Skin epidermis (tissue), 12 donors: ENCODE data around the gene PDE2A.

ENCODE experiments used
- H3K27ac ChIP-seq, 21 experiments: fragments of 200-600 bp; sonication (generic) in 11 of 21; one replicate each; pipeline ENCODE4 v1.5.0; 2020; ENCODE audit warnings: mild to moderate bottlenecking in 3 of 21, inconsistent platforms in 2 of 21, moderate library complexity in 2 of 21
- H3K4me3 ChIP-seq, 7 experiments: fragments of 200-600 bp; sonication (generic) in 2 of 7; one replicate each; pipeline ENCODE4 v1.5.0; 2020; ENCODE audit warnings: inconsistent platforms in 2 of 7, mild to moderate bottlenecking in 2 of 7, moderate library complexity in 1 of 7

PDE2A gene

DNA sequence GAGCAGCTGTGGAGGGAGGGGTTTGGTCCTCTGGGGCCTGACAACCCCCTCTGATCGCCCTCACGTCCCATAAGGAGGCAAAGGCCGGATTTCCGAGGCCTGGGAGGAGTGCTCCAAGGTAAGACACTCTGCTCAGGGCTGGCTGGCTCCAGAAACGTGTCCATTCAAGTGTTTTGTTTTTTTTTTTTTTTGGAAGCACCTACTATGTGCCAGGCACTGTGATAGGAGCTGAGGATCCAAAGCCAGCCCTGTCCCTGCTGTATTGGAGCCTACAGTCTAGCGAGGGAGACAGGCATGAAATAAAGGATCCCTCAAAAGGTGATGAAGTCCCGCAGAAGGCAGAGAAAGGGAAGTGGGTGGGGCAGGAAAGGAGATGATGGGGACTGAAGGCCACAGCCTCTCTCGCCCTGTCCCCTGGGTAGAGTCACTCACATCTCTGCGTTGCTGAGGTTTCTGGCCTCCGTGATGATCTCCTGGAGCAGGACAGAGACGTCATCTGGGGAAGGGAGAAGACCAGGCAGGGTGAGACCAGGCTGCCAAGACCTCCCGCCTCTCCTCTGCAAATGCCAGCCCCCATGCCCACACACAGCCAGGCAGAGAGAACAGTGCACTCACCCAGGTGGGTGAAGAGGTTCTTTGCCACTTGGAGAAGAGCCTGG lies 89.2 kb downstream of the PDE2A start:
- Histone ChIP-seq H3K27ac (no peak overlapping the region), H3K4me3 (peak overlapping the region in 2 of 7 experiments; percentile 21 to 28)

DNA sequence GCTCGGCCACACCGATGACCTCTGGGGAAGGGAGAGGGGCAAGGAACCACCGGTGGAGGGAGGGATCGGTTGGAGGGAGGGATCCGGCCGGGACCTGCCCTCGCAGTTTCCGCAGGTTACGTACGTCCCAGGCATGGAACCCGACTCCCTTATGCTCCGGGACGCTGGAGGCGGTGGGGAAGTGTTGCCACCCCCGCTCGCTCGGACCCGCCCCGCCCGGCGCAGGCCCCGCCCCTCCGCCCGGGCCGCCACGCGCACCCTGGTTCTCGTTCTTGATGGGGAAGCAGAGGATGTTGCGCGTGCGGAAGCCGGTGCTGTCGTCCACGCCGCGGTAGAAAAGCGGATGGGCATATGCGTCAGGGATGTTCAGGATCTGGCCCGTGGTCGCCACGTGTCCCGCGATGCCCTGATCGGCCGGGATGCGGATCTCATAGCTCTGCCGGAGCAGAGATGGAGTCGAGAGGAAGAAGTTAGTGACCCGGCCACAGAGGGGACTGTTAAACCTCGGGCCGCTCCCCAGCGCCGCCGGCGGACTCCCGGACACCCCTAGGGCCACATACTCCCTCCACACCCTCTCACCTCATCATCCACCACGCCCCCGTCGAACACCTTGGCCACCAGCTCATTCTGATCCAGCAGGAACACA lies 89.8 kb downstream of the PDE2A start:
- no peak overlapping the region for H3K27ac ChIP-seq
- peak overlapping the region in 2 of 7 experiments; percentile 21 to 28 for H3K4me3 ChIP-seq

DNA sequence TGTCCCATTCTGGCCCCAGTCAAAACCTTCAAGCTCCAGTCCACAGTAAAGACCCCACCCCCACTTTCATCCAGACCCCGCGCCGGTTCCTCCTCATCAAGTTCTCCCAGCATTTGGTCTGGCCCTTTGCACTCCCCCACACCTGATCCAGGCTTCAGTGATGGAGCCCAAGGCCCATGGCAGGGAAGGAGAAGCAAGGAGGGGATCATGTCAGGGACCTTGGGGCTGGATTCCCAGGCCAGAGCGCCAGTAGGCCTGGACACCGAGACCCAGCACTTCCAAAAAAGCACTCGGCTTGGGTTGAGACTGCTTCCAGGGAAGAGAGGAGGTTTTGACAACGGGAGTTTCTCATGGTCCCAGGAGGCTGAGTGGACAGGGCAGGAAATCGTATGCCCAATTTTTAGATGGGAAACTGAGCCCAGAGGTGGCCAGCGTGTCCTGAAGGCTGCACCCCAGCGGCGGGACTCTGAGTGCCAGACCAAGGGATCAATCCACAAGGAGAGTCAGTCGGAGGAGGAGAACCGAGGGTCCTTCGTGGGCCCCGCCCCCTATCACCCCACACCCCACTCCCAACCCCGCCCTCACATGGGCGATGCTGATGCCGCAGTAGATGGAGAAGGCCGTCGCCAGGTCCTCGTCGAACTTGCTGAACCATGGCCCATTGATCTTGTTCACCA lies 90.5 kb downstream of the PDE2A start:
- Histone ChIP-seq H3K27ac (no peak overlapping the region), H3K4me3 (peak overlapping the region in 1 of 7 experiments; percentile 21)

DNA sequence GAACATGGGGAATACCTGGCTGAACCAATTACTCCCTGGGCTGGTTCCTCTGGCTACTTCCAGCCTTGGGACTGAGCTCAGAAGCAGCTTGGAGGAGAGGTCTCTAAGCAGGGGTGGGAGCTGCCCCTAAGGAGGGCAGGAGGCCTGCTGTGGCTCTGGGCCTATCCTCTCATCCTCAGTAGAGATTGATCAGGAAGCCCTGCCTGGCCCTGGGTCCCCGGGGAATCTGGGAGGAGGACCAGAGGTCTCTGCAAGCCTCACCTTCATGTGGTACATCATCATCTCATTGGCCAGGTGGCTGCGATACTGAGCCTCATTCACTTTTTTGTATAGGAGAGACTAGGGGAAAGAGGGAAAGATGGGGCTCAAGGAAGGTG lies 91.1 kb downstream of the PDE2A start:
- no peak overlapping the region for H3K27ac ChIP-seq
- no peak overlapping the region for H3K4me3 ChIP-seq

DNA sequence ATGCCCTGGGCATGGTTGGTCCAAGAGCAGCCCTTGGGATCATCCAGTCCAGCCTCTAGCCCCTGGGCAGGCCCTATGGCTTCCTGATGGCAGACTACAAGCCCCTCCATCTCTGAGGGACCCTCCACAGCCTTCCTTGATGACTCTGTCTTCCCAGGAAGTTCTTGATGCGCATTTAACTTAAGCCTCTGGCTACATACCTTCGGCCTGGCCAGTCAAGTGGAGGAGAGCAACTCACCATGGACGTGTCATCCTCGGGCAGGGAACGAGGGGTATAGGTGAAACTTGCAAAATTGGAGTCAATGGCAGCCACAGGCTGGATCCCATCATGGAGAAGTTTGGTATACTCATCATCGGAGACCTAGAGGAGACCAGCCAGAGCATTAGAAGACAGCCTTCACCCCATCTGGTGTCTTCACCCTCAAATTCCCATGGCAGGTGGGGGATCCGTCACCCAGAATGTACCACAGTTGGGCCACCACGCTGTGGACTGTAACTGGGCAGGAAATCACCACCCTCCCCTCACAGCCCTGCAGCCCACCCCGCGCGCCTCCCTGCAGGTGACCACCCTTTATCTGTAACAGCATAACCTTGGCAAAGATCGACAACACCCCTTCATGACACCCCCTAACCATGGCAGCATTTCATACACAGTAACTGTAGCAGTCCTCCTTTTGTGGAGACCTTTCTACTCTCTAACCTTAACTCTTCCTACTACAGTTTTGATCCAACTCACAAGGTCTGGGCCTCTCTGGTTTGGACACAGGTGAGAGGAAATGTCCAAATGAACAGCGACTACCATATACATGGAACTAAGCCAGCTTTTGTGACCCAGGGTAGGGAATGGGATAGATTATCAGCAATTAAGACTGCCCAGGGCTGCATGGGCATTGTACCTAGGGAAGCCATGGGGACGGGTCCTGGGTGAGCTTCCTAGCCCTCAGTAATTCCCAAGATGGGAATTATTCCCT lies 91.7 kb downstream of the PDE2A start:
- Histone ChIP-seq H3K27ac (no peak overlapping the region), H3K4me3 (no peak overlapping the region)

DNA sequence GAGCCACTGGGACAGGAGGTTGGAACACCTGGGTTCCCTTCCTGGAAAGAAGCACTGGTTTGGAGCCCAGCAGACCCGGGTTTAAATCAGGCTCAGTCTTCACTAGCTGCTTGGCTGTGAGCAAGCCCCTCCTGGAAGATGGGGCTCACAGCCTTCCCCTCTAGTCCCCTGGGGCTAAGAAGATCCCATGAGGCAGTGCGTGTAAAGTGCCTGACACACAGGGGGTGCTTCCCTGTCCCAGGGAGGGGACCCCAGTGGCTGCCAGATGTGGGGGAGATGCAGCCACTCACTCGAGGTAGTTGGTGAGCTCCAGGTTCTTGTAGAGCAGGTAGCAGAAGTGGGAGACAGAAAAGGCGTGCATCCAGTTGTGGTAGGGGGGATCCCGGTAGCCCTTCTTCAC lies 93.2 kb downstream of the PDE2A start:
- Histone ChIP-seq H3K27ac (no peak overlapping the region), H3K4me3 (no peak overlapping the region)

DNA sequence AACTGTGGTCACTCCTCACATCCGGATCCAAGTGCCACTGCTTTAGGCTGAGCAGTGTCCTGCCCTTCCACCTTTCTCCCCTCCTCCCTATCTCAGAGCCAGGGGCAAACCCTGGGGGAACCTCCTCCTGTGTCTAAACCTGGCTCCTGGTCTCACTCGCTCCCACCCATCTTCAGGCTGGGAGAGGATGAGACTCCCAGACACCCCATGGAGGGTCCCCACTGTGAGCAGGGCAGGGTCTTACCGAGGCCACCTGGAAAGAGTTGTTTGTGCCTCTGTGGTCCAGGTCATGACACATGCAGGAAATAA lies 93.6 kb downstream of the PDE2A start:
- no peak overlapping the region for H3K27ac ChIP-seq
- H3K4me3 ChIP-seq = no peak overlapping the region

DNA sequence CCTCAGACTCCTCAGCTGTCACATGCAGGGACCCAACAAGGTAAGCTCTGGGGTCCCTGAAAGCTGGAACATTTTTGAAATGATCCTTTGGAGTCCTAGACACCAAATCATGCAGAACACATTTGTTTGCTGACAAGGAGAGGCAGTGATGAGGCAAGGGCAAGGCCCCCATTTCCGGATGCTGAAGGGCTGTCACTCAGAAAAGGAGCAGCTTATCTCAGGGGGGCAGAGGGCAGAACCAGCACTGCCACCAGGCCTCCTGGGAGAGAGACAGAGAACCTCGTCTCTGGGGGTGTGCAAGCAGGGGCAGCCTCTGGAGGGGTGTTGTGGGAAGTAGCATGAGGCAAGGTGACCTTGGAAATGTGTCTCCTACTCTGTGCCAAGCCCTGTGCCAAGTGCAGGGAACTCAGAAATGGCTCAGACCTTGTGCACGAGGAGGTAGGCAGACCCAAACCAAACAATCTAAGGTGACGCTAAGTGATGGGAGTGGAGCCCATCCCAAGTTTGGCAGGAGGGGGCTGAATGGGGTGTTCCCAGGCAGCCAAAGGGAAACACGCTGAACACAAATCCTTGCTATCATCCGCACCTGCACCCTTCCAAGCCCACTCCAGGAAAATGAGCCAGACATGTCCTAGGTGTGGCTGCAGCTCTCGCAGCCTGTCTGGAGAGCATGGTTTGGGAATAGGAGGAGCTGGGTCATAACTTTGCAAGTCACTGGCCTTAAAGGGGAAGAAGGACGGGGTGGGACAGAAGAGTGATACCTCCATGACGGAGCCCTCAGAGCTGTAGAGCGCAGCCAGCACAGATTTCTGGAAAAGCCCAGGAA lies 94.2 kb downstream of the PDE2A start:
- no peak overlapping the region for H3K27ac ChIP-seq
- H3K4me3 ChIP-seq = no peak overlapping the region

DNA sequence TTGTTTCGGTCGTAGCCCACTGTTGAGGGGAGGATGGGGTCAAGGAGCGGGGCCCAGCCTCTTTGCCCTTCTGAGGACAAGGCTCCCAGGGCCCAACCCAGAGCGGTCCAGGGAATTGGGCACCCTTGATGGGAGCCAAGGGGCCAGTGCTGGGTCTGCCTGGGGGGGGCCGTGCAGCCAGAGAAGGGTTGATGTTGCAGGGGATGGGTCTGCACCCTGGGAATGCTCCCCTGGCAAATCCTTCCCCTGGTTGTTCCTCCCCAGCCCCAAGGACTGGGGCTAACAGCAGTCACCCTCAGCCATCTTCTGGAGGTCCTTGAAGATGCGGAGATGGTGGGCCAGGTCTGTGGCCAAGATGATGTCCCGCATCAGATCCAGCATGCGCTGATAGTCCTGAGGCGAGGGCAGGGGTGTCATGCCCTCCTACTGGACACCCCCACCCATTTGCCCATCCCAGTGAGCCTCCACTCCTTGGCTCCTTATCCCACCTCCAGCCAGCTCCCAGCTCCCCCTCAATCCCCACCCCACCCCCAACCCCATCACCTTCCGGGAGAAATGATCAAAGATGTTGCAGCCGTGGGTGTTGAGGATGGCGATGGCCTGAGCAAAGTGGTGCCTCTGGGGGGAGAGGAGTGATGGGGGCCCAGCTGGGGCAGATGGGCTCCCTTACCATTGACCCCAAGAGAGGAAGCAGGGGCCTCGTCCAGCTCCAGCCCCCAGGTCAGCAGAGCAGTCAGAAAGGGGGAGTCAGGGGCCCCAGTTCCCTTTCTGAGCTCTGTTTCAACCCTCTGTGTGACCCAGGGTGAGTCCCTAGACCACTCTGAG lies 95.0 kb downstream of the PDE2A start:
- no peak overlapping the region for H3K4me3 ChIP-seq
- H3K27ac ChIP-seq = no peak overlapping the region

DNA sequence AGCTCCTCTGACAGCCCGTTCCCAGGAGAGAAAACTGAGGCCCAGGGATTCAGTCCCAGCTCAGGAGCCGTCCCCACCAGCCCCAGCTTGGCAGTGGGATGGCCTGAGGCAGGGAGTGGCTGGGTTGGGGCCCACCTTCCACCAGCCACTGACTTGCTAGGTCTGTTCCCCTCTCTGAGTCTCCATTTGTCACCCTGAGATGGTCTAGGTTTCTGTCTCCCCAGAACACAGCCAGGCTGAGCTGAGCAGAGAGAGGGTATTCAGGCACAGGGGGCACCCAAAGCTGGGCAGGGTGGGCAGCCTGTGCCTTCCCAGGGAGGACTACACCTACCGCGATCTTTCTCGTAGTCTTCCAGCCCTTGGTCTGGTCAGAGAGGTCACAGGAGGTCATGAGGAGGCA lies 95.7 kb downstream of the PDE2A start:
- H3K4me3 ChIP-seq = no peak overlapping the region
- no peak overlapping the region for H3K27ac ChIP-seq

DNA sequence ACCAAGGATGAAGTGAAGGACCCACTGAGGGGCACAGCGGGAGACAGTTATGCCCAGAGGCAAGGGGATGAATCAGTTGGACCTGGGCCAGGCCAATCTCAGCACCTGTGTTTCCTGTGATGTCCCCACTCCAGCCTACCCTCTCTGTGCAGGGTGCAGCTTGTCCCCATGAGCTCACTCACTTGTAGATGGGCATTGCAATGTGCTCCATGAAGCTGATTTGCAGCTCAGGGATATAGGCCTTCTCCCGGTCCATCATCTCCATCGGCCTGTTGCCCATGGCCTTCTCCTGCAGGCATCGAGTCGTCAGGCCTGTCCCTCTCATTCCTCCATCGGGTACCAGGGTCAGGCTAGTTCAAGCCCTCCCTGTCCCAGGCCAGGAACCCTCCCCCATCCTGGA lies 96.2 kb downstream of the PDE2A start:
- H3K27ac ChIP-seq = no peak overlapping the region
- H3K4me3 ChIP-seq = no peak overlapping the region

DNA sequence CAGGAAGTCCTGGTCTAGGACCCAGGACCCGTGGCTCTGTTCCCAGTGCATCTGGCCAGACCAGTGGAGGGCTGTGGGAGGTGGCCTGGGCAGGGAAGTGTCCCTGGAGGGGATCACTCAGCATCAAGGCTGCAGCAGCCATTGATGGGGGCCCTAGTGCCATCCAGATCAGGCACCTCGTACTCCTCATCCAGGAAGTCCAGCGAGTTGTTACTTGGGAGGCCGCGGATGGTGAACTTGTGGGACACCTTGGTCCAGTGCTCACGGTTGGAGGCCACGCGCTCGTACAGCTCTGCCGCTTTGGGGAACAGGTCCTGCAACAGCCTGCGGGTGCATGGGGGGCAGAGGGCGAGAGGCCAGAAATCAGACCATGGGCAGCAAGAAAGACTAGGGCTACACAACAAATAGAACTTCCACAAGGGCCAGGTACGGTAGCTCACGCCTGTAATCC lies 96.9 kb downstream of the PDE2A start:
- H3K4me3 ChIP-seq = no peak overlapping the region
- no peak overlapping the region for H3K27ac ChIP-seq

DNA sequence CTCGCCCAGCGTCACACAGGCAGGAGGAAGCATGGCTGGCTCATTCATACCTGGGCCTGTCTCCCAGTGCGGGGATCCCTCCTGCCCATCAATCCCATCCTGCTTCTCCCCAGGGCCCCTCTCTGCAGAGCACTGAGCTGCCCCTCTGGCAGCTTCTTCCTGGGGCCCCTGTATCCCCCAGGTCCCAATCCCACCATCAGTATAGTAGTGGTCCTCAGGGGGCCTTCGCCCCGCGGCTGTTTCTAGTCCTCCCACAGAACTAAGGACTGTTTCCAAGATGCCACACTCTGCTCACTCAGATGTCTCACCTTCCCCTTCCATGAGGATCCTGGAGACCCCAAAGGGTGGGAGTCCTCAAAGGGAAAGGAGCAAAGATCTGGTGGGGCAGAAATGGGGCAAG lies 97.6 kb downstream of the PDE2A start:
- Histone ChIP-seq H3K4me3 (no peak overlapping the region), H3K27ac (no peak overlapping the region)

DNA sequence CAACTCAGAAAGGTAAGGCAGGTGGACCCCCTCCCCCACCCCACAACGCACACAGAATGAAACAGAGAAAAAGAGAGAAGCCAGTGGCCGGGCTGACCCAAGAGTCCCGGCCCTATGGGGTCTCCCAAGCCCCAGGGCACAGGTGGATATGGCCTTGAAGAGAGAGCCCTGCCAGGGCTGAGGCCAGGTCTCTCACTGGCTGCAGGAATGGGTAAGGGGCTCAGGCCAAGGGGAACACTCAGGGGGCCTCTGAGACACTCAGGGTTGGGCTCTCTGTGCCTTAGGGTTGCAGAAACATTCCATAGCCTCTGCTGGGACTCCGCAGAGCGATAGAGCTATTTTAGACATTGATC lies 98.0 kb downstream of the PDE2A start:
- no peak overlapping the region for H3K4me3 ChIP-seq
- no peak overlapping the region for H3K27ac ChIP-seq

DNA sequence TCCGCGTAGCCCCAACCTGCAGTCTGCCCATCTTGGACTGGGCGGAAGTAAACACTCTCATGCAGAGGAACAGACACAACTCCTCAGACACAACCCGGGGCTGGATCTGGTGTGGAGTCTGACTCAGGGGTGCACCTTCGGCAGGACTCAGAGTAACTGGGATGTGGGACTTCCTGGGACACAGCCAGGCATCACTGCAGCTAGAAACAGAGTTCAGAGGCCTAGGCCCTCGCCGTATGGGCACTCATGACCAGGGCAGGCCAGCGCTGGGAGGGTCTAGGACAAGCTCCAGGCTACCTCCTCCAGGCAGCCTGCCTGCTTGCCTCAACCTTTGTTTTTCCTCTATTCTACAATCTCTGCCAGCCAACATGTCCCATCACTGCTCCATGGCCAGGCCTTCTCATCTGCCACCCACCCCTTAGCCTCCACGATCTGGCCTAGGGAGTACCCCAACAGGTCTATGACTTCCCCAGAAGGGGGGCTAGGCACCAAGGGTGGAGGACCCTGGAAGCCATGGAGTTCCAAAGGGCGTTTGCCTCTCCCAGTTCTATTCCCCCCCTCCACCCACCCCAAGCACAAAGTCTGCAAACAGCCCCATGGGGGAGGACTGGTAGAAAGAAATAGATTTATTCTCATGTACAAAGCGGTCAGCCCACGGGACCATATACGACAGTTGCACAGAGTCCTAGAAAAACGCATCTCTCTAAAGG lies 98.5 kb downstream of the PDE2A start:
- no peak overlapping the region for H3K27ac ChIP-seq

DNA sequence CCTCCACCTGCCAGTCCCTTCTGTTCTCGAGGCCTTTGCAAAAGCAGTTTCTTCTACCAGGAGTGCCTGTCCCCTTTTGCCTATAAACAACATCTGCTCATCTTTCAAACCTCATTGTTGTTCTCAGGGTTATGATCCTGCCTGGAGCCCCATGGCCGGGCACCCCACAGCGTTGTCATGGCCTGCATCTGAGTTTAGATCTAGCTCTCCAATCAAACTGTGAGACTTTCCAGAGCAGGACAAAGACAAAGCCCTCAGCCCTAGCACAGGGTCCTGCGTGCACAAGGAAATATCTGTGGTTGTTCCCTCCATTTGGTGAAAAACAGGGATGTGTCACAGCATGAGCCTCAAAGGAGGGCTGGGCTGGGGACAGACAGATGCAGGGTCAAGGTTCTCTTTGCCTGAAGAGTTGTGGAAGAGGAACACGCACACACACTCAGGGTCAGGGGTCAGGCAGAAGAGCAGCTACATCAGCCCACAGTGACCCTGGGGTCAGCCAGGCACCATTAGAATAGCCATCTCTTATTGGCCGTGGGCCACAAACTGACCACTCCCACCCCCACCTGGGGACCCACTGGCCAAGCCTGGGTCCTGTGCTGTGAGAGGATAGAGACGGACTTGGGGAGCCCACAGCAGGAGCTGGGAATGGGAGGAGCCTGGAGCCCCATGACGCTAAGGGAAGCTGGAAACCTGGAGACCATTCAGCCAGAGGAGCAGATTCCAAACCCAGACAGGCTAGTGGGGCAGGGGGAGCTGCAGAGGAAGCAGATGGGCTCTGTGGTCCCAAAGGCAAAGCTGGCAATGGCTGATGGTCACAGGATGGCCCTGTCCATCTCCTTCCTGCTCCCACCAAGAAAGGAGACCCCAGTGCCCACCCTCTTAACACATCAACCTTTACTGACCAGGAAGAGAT lies 99.4 kb downstream of the PDE2A start:
- no peak overlapping the region for H3K4me3 ChIP-seq
- no peak overlapping the region for H3K27ac ChIP-seq

More for the DNA sequence above, 98.5 kb downstream of the PDE2A start:
- H3K4me3 ChIP-seq = no peak overlapping the region

DNA sequence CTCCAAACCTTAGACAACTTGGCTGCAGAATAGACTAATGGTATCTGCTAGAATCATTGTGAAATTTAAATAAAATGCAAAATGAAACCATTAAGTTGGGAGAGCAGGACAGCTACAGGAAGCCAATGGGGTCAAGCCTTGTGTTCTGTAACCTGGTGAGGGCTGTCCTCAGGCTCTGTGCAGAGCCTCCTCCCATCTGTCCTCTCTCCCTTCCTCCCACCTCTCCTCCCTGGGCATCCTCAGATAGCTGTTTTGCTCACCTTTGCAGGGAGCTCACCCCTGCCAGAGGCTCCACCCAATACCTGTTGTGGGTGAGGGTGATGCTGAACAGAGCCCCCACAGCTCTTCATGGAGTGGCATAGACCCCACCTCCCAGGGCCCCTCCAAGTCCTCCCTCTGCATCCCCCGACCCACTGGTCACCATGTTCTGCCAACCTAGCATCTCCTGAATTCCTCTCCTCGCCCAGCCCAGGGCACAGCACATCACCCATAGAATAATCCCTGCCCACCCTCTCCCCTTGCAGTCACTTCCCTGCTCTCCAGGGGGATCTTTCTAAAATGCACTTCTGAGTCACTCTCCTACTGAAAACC lies 100.3 kb downstream of the PDE2A start:
- no peak overlapping the region for H3K27ac ChIP-seq

More for the DNA sequence above, 100.3 kb downstream of the PDE2A start:
- no peak overlapping the region for H3K4me3 ChIP-seq
